Measurements from ENCODE around the gene NANS.
"Not testable (repeated sequence)": the region's sequence is repeated elsewhere in the genome, so short reads cannot be mapped to it uniquely, and the experiment has no call there.

Gene NANS, protein sequence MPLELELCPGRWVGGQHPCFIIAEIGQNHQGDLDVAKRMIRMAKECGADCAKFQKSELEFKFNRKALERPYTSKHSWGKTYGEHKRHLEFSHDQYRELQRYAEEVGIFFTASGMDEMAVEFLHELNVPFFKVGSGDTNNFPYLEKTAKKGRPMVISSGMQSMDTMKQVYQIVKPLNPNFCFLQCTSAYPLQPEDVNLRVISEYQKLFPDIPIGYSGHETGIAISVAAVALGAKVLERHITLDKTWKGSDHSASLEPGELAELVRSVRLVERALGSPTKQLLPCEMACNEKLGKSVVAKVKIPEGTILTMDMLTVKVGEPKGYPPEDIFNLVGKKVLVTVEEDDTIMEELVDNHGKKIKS

DNA sequence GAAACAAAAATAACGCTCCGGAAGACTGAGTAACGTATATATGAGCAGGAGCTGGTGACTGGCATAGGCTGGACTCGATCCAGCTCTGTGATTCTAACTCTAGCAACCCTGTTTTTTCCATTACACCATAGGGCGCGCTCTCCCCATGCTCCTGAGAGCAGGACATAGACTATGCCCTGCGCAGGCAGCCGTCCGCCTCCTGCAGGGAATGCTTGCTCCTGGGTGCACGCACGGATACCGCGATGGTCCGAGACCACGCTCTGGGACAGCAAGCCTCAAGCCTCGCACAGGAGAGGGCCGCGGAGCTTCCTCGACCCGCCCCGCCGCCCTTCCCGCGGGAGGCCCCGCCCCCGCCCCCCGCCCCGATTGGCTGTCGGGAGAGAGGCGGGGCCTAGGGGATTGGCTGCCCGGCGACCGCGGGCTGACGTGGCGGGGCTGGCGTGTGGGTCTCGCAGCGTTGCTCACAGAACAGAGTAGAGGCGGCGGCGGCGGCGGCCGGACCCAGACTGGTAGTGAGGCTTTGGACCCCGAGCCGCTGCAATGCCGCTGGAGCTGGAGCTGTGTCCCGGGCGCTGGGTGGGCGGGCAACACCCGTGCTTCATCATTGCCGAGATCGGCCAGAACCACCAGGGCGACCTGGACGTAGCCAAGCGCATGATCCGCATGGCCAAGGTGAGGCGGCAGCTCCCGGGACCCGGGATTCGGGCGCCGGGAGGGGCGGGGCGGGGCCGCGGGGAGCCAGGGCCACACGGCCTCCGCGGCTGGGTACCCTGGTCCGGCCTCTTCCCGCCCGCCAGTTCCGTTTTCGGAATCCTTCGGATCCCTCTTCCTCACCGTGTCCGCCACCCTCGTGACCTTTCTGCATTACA is at the start of gene NANS:
TSS of gene NANS (plus strand) at position 464 of the 869 bp plus-strand sequence. CDS start at position 541, 77 bp downstream.
- peak; percentile 97 for ATAC-seq

- ATAC-seq = peak; percentile 64 to 70
These were observed 49.1 kb upstream of the NANS start for GRCh38 chr9:98007251-98007928.

DNA sequence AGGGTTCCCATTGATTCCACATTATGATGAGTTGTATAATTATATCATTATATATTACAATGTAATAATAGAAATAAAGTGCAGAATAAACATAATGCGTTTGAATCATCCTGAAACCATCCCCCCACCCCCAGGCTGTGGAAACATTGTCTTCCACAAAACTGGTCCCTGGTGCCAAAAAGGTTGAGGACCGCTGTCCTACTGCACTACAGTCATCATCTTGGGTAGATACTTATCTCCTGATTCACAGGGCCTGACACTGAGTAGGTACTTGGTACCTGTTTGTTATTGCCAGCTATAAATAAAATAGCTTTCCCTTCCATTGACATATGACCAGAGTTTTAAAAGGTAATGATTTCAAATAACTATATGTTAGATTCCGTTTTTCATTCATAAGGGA is 47.8 kb upstream of the NANS start:
- no peak for ATAC-seq

- no peak for ATAC-seq
These were observed 47.1 kb upstream of the NANS start for GRCh38 chr9:98009437-98009836.

DNA sequence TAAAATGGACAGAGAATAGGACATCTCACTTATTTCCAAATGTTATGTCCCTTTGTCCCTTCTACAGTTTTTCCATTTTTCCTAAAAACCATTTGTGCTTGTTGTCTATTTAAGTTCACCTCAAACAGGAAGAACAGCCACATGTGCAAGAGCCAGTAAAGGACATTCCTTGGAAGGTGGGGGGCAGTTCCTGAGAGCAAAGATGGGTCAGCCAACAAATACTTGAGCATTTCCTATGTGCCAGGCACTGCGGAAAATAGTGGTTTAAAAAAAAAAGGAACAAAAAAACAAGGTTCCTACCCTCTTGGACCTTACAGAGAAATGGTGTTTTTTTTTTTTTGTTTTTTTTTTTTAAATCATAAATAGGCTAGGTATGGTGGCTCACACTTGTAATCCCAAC is 46.6 kb upstream of the NANS start:
- no peak for ATAC-seq

DNA sequence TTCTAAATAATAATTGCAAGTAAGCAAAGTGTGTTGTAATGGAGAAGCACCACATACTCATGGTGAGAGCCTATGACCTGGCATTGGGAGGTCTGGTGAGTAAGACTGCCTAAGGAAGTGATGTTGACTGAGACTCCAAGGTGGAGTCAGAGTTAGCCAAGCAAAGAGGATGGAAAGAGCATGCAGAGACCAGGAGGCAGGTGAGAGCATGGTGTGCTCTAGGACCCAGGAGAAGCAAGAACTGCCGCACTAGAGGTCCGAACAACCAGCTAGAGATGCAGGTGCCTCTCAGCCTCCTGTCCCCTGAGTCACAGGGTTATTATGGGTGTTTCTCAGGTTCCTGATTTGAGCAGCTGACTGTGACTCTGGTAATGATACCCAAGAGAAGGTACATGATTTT is 46.1 kb upstream of the NANS start:
- peak; percentile 52 to 58 for ATAC-seq

DNA sequence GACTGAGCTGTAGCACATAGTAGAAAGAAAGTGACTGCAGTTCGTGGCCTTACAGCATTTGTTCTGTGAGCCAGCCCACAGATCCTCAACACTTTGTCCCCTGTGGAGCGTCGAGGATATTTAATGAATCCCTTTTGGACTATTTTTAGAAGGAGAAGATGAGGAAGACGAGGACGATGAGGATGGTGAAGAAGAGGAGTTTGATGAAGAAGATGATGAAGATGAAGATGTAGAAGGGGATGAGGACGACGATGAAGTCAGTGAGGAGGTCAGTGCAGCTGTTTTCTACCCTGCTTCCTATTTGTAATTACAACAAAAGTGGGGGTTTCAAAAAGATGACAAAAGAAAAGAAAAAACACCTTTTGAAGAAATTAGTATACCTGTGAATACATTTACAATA is 45.4 kb upstream of the NANS start:
- ATAC-seq = no peak

DNA sequence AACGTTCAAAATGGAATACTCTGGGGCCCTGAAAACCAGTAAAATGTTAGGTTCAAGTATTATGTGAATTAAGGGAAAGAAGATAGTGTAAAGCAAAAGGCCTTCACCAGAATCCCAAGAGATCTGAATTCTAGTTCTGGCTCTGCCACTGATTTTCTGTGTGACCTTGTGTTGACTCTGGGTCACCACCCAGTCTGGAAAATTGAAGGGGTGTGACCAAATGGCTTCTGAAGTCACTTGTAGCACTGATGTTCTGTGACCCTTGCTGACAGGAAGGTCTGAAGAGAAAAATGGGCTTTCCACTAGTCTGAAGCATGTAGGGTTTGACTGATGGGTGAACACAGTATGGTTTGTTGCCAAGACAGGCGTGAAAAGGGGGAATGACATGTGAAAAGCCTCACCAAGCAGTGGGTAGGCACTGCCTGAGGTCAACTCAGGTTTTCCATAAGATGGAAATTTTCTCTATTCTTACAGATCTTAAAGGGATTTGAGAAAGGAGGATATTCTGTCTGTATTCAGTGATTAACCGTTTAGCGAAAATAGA is 40.3 kb upstream of the NANS start:
- ATAC-seq = no peak

GRCh38 chr9:98017306-98017705 is 39.2 kb upstream of the NANS start:
- ATAC-seq = no peak

- ATAC-seq = no peak
These were observed 38.2 kb upstream of the NANS start for GRCh38 chr9:98018347-98018746.

- no peak for ATAC-seq
These were observed 37.4 kb upstream of the NANS start for GRCh38 chr9:98019098-98019497.

DNA sequence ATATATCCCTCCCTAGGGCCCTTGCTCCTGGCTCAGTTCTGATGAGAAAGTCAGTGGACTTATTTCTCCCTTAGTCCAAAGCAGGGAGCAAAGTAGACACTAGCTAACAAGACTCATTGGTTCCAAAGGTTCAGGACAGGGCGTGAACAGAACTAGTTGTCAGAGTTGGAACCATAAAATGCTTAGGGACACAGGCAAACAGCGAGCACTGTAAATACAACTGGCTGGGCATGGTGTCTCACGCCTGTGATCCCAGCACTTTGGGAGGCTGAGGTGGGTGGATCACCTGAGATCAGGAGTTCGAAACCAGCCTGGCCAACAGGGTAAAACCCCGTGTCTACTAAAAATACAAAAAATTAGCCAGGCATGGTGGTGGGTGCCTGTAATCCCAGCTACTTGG is 36.7 kb upstream of the NANS start:
- ATAC-seq = not testable (repeated sequence)

GRCh38 chr9:98020476-98021145 is 35.9 kb upstream of the NANS start:
- peak in 1 of 2 donors; percentile 20 for ATAC-seq

DNA sequence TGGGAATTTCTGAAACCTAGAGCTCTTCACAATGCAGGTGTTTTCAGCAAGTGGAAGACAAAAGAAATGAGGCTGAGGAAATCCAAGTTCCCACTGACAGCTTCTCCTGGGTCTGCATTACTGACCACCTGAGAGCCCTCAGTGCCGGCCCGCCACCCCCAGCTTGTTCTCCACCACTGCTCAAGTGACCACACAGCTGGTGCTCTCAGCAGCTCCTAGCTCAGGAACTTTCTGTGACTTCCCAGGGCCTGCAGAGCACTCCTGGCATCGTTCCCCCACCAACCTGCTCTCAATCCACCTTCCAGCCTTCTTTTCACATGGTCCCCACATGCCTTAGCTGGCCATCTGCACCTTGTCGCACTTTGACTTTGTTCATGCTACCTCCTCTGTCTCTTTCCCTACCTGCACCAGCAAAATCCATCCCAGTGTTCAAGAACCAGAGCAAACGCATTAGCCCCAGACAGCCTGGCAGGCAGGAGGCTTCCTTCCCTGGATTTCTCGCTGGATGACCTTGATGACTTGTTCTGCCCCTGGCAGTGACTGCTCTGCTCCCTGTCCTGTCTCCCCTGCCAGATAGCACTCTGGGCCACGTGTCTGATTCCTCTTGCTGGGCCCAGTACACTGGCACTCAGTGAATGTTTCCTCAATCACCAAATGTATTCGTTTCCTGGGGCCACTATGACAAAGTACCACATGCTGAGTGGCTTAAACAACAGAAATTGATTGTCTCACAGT is 35.1 kb upstream of the NANS start:
- no peak for ATAC-seq

- ATAC-seq = no peak
These were observed 34.1 kb upstream of the NANS start for GRCh38 chr9:98022447-98022846.

DNA sequence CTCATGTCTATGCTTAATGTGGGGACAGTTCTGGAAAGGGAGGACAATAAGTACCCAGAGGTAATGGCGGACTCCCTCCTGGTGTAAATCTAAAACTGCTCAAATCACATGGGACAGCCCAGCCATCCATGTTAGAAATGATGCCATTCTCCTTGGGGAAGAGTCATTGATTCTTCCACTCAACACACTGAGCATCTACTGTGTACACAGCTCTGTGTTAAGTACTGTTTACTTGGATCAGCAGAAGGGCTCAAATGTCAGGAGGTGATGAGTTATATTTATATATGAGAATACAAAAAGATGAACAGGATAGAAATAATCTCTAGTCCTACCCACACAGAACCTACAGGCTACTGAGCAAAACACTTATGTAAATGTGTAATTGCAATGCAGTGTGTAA is 31.8 kb upstream of the NANS start:
- ATAC-seq = no peak

- no peak for ATAC-seq
These were observed 25.4 kb upstream of the NANS start for GRCh38 chr9:98031169-98031568.

DNA sequence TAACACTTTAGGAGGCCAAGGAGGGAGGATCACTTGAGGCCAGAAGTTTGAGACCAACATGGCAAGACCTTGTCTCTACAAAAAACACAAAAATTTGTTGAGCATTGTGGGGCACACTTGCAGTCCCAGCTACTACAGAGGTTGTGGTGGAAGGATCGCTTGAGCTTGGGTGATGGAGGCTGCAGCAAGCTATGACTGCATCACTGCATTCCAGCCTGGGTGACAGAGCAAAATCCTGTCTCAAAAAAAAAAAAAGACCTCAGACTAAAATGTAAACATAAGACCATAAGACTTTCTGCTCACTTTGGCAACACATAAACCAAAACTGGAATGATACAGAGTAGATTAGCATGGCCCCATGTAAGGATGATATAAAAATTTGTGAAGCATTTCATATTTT is 24.6 kb upstream of the NANS start:
- ATAC-seq = no peak

DNA sequence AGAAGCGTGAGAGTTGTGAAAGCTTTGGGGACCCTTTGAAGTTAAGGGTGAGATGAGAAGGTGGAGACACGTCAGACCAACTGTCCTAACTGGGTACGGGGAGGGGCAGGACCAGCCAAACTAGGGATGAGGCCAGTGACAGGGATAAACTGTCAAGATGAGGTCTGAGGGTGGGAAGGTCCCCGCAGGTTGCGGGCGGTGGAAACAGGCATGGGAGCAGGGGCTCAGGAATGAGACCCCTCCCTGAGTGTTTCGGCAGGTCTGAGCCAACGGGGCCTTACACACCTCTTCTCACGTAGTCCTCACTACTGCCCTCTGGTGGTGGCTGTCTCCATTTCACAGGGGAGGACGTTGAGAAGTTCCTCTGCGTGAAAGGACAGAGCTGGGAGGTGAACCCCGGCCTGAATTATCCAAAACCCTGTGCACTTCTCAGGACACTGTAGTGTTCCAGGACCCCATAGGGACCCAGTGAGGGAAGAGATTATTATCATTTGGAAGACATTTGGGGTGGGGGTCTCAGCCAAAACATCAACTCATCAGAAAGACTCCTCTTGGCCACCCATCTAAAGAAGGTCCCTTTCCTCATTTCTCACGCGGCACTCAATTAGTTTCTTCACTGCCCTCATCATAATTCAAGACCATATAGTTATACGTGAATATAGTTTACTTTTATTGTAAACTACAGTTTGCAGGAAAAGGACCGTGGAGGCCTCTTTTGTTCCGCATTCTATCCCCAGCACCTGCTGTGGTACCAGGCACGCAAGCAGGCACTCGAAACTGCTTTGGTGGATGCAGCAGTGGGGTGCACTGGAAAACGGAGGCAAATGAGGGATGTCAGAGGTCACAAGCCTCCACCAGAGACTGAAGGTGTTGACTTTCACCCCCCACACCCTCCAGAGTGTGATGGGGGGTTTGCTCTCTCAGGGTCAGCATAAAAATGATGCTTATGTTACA is 21.7 kb upstream of the NANS start:
- ATAC-seq = peak; percentile 95

GRCh38 chr9:98037357-98037756 is 19.2 kb upstream of the NANS start:
- no peak for ATAC-seq

DNA sequence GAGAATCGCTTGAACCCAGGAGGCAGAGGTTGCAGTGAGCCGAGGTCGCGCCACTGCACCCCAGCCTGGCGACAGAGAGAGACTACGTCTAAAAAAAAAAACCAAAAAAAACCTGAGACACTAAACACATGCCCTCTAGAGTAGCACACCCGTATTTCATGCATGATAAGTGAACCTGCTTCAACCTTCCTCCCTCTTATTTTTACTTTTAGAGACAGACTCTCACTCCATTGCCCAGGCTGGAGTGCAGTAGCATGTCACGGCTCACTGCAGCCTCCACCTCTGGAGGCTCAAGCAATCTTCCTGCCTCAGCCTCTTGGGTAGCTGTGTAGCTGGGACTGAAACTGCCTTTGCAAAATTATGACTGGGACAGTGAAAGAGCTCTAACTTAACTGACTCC is 17.6 kb upstream of the NANS start:
- no peak for ATAC-seq

Data from activated CD4-positive, CD25-positive, alpha-beta regulatory T cell treated with anti-CD3 and anti-CD28 coated beads, Interleukin-2, amount 50 U/mL, for 24 hours (primary cell).